NB4 (cell line): ENCODE measurements around the gene KLF16.

Experiments
- DNase-seq: peaks from one replicate; pipeline ENCODE4 v3.0.0; 2010; ENCODE audit warnings: low read depth
- H3K4me3 ChIP-seq: one replicate; pipeline ENCODE4 v1.5.1; 2011; ENCODE audit warnings: mild to moderate bottlenecking, low read depth, low read length, moderate library complexity
- CTCF ChIP-seq: IDR thresholded peaks from one replicate; pipeline ENCODE4 v1.5.1; 2012; ENCODE audit warnings: low read depth, low read length
- MYC ChIP-seq: IDR thresholded peaks from 2 replicates; pipeline ENCODE4 v1.6.1; 2011; ENCODE audit warnings: low read depth, low read length
- POLR2A ChIP-seq: IDR thresholded peaks from 2 replicates; pipeline ENCODE4 v1.6.1; 2011; ENCODE audit warnings: mild to moderate bottlenecking; ENCODE audit not compliant: insufficient read length; ENCODE audit errors: extremely low read depth
- TF ChIP-seq, protein P1 (sequence below): IDR thresholded peaks from 2 replicates; pipeline ENCODE4 v1.6.1; 2011; ENCODE audit warnings: low read depth, low read length

The KLF16 gene

DNA sequence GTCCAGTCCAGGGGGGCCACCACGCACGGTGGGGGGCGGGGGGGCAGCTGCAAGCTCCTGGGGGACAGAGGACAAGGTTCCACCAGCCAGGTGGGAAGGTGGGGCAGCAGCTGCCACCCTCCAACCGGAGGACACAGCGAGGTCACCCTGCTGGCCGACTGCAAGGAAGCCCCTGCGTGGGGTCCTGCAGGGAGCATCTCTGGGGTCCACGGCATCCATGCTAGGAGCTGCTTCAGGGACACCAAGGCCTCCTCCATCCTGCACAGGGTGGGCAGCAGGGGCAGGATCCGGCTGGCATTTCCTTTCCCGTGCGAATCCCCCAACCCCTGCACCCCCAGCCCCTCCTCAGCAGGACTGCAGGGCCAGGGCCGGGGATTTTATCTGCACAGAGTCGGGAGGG, 8.3 kb upstream of the KLF16 start:
- no peak overlapping the region for H3K4me3 ChIP-seq
- no peak for DNase-seq
- TF ChIP-seq CTCF (no peak), POLR2A (no peak), MYC (no peak)
- TF ChIP-seq, protein P1, sequence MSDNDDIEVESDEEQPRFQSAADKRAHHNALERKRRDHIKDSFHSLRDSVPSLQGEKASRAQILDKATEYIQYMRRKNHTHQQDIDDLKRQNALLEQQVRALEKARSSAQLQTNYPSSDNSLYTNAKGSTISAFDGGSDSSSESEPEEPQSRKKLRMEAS, result no peak

- no peak overlapping the region for H3K4me3 ChIP-seq
- TF ChIP-seq POLR2A, result no peak
- TF ChIP-seq, protein P1, result no peak
- no peak for TF ChIP-seq CTCF
- DNase-seq, result no peak
Measured at GRCh38 chr19:1871140-1871597, 7.8 kb upstream of the KLF16 start.

DNA sequence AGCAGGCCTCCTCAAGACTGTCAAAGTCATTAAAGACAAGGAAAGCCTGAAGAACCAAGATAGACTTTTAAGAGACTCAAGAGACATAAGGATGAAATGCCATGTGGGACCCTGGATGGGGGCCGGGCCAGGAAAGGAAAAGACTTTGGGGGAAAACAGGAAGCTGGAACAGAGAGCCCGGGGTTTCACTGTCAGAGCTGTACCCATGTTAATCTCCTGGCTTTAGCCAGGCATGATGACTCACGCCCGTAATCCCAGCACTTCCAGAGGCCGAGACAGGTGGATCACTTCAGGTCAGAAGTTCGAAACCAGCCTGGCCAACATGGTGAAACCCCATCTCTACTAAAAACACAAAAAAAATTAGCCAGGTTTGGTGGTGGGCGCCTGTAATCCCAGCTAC, 5.6 kb upstream of the KLF16 start:
- no peak overlapping the region for H3K4me3 ChIP-seq
- DNase-seq, result no peak
- TF ChIP-seq, protein P1, result no peak
- TF ChIP-seq MYC, result no peak
- no peak for TF ChIP-seq CTCF
- no peak for TF ChIP-seq POLR2A

DNA sequence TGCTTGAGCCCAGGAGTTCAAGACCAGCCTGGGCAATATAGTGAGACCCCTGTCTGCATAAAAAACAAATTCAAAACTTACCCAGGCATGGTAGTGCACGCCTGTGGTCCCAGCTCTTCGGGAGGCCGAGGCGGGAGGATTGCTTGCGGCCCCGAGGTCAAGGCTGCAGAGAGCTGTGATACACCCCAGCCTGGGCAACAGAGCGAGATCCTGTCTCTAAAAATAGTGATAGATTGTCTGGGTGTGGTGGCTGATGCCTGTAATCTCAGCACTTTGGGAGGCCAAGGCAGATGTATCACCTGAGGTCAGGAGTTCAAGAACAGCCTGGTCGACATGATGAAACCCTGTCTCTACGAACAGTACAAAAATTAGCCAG, 4.0 kb upstream of the KLF16 start:
- H3K4me3 ChIP-seq, result no peak overlapping the region
- no peak for TF ChIP-seq CTCF
- no peak for TF ChIP-seq POLR2A
- TF ChIP-seq, protein P1, result no peak
- TF ChIP-seq MYC, result no peak
- no peak for DNase-seq

DNA sequence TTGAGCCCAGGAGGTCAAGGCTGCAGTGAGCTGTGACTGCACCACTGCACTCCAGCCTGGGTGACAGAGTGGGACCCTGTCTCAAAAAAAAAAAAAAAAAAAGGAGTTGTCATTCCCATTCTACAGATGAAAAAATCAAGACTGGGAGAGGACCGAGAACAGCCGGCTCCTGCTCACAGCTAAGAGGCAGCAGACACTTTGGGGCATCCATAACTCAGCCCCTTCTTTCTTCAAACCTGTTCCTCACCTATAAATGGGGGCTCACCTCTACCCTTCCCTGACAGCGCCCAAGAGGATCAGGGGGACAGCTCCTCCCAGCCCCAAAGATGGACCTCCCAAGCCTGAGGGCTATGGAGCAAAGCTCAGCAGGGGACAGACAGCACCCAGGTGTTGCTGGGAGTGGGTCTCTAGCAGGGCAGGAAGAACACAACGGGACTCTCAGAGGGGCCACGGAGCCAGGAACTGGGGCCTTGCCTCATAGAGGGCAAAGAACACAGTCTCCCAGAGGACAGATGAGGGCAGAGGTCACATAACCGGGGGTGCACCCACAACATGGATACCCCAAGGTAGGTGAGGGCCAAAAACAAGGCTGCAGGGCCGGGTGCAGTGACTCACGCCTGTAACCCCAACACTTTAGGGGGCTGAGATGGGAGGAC, 3.4 kb upstream of the KLF16 start:
- no peak for DNase-seq

More for the DNA sequence above, 3.4 kb upstream of the KLF16 start:
- H3K4me3 ChIP-seq, result no peak overlapping the region
- no peak for TF ChIP-seq CTCF
- TF ChIP-seq, protein P1, result no peak
- TF ChIP-seq MYC, result no peak
- TF ChIP-seq POLR2A, result no peak
